Stimulated activated CD4-positive, alpha-beta T cell treated with anti-CD3 and anti-CD28 coated beads, Interleukin-15, amount 100 ng/mL, for 1 hour (primary cell): ENCODE results near the gene C5.
"Not testable (repeated sequence)": the region's sequence is repeated elsewhere in the genome, so short reads cannot be mapped to it uniquely, and the experiment has no call there.

Experiments used
- DNase-seq, 2 donors: peaks; one replicate each; pipeline ENCODE4 v3.0.0-alpha.2; 2020; ENCODE audit warnings: low read depth in 1 of 2, low spot score in 1 of 2

C5 gene

GRCh38 chr9:120982836-120983235 is 67.2 kb downstream of the C5 start:
- DNase-seq = no peak

- DNase-seq = no peak
Observed at GRCh38 chr9:120980951-120981350, 69.1 kb downstream of the C5 start.

- no peak for DNase-seq
Observed at GRCh38 chr9:120979797-120980196, 70.3 kb downstream of the C5 start.

GRCh38 chr9:120978987-120979386 is 71.1 kb downstream of the C5 start:
- DNase-seq = no peak

GRCh38 chr9:120977321-120977720 is 72.8 kb downstream of the C5 start:
- DNase-seq = no peak

- DNase-seq = no peak
Observed at GRCh38 chr9:120974921-120975320, 75.2 kb downstream of the C5 start.

GRCh38 chr9:120974181-120974580 is 75.9 kb downstream of the C5 start:
- DNase-seq = no peak

- DNase-seq = no peak
Observed at GRCh38 chr9:120971938-120972337, 78.1 kb downstream of the C5 start.

- not testable (repeated sequence) for DNase-seq
Observed at GRCh38 chr9:120971471-120971870, 78.6 kb downstream of the C5 start.

GRCh38 chr9:120970244-120970643 is 79.8 kb downstream of the C5 start:
- no peak for DNase-seq

- no peak for DNase-seq
Observed at GRCh38 chr9:120966013-120966369, 84.1 kb downstream of the C5 start.

GRCh38 chr9:120965344-120966012 is 84.6 kb downstream of the C5 start:
- no peak for DNase-seq

GRCh38 chr9:120961936-120962335 is 88.1 kb downstream of the C5 start:
- DNase-seq = no peak

GRCh38 chr9:120960001-120960400 is 90.1 kb downstream of the C5 start:
- no peak for DNase-seq

- no peak for DNase-seq
Observed at GRCh38 chr9:120956862-120957261, 93.2 kb downstream of the C5 start.

- no peak for DNase-seq
Observed at GRCh38 chr9:120951960-120952618, 98.0 kb downstream of the C5 start.

- no peak for DNase-seq
Observed at GRCh38 chr9:120950421-120951388, 99.4 kb downstream of the C5 start.

- no peak for DNase-seq
Observed at GRCh38 chr9:120949290-120949689, 100.8 kb downstream of the C5 start.

- DNase-seq = no peak
Observed at GRCh38 chr9:120948824-120949223, 101.3 kb downstream of the C5 start.

GRCh38 chr9:120947222-120947621 is 102.9 kb downstream of the C5 start:
- no peak for DNase-seq

- no peak for DNase-seq
Observed at GRCh38 chr9:120946259-120946658, 103.8 kb downstream of the C5 start.

GRCh38 chr9:120944948-120945347 is 105.1 kb downstream of the C5 start:
- no peak for DNase-seq
